ENCODE results near the gene DGCR2.
"Not testable (repeated sequence)": the region's sequence is repeated elsewhere in the genome, so short reads cannot be mapped to it uniquely, and the experiment has no call there.

DGCR2 gene

GRCh38 chr22:19024956-19025489 lies 97.2 kb downstream of the DGCR2 start:
- DNase-seq: not testable (repeated sequence)

- DNase-seq: not testable (repeated sequence)
Observed at GRCh38 chr22:19023931-19024330, 98.3 kb downstream of the DGCR2 start.

- no peak for DNase-seq
Observed at GRCh38 chr22:19022755-19023154, 99.5 kb downstream of the DGCR2 start.

DNA sequence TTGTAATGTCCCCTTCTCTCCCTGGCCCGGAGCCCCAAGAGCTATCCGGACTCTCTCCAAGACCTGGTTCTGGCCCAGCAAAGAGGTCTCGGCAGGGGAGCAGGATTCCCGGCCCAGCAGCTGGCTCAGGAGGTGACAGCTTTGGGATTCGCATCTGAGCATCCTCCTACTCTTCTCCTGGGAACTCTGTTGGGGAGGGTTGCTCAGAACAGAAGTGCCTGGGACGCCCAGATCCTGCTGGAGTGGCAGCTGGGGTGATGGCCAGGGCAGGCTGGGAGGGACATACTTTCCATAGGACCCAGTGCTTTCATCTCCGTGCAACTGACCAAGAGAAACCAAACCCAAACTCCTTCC lies 102.6 kb downstream of the DGCR2 start:
- no peak for DNase-seq

DNA sequence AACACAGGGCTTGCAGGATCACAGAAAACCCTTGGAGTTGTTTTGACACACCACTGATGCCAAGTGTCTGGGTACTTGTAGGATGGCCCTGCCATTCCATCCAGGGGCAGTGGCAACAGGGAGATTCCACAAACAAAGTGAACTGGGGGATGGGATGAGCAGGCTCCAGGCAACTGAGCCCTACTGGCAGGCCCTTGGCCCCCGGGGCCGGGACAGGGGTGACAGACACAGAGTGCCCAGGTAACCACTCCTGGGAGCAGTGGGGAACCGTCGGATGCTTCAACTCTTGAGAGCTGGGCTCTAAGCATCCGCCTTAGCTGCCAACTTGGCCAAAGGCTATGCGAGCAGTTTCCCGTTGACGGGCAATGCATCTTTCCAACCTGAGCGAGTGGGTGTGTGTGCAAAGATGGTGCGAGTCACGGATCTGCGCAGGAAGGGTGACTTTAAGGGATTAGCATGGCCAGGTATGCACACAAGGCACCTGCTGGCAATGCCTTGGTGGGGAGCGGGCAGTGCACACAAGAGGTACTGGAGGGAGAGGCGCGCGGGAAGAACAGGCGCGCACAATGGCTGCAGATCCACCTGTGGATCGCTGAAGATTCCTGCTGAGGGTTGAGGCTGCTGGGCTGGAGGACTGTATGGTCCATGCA lies 103.1 kb downstream of the DGCR2 start:
- DNase-seq: no peak

GRCh38 chr22:19018256-19018655 lies 104.0 kb downstream of the DGCR2 start:
- DNase-seq: no peak

- no peak for DNase-seq
Observed at GRCh38 chr22:19016081-19016766, 106.0 kb downstream of the DGCR2 start.

GRCh38 chr22:19014886-19015285 lies 107.3 kb downstream of the DGCR2 start:
- DNase-seq: no peak

- DNase-seq: not testable (repeated sequence)
Observed at GRCh38 chr22:19013881-19014598, 108.2 kb downstream of the DGCR2 start.

DNA sequence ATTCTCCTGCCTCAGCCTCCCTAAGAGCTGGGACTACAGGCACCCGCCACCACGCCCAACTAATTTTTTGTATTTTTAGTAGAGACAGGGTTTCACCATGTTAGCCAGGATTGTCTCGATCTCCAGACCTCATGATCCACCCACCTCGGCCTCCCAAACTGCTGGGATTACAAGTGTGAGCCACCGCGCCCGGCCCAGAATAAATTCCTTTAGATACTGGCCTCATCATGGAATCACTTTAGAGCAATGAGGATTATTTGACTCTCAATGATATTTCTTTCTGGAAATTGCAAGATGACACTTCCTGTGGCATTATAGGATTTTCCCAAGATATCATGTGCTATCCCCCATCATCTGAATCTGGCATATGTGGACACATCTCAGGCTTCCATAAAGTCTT lies 108.8 kb downstream of the DGCR2 start:
- DNase-seq: not testable (repeated sequence)

GRCh38 chr22:19012308-19012986 lies 109.8 kb downstream of the DGCR2 start:
- DNase-seq: no peak

DNA sequence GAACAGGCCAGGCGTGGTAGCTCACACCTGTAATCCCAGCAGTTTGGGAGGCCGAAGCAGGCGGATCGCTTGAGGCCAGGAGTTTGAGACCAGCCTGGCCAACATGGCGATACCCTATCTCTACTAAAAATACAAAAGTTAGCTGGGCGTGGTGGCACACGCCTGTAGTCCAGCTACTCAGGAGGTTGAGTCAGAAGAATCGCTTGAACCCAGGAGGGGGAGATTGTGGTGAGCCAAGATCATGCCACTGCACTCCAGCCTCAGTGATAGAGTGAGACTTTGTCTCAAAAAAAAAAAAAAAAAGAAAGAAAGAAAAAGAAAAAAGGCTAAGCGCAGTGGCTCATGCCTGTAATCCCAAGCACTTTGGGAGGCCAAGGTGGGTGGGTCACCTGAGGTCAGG lies 110.6 kb downstream of the DGCR2 start:
- DNase-seq: not testable (repeated sequence)

DNA sequence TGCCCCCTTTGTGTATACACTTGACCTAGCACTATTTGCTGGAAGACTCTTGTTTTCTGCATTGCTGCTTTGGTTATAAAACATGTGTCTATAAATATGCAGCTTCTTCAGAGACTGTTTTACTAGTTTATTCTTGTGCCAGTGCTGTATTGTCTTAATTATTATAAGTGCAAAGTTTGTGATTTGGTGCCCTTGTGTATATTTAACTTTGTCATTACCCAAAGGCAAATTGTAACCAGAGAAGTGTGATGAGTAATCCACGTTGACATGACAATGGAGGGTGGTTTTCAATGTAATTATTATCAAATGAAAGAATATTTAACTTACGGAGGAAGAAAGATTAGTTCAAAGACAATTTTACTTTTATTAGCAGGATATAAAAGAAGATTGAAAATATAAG lies 111.1 kb downstream of the DGCR2 start:
- no peak for DNase-seq

- no peak for DNase-seq
Observed at GRCh38 chr22:19005905-19006304, 116.3 kb downstream of the DGCR2 start.

DNA sequence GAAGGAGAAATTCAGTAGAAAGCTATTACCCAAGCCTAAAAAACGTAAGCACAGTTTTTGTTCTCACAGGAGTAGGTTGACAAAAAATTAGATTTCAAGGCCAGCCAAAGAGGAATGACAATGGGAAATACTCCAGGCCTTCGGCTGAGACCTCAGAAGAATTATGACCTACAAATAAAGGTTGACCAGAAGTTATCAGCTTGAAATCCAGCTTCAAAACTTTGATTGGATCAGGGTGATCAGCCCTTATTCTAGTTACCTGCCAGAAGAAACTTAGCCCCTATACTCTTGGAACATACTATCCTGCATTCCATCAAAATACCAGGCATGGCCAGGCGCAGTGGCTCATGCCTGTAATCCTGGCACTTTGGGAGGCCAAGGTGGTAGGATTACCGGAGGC lies 117.7 kb downstream of the DGCR2 start:
- no peak for DNase-seq

DNA sequence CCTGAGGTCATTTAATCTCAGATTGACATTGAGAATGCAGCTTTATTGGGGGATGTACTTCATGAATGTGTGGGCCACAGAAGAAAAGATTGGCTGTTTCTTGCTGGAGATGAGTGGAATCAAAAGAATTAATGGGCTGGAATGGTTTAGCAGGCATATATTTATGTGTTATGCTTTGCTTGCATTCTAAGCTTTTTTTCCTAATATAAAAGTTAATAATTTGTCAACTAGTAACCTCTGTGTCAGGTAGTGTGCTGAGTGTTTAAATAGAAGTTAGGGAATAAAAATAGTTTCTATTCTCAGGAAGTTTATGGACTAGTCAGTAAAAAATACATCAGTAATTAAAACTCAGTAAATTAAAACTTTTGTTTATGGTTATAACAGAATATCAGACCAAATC lies 118.7 kb downstream of the DGCR2 start:
- no peak for DNase-seq

DNA sequence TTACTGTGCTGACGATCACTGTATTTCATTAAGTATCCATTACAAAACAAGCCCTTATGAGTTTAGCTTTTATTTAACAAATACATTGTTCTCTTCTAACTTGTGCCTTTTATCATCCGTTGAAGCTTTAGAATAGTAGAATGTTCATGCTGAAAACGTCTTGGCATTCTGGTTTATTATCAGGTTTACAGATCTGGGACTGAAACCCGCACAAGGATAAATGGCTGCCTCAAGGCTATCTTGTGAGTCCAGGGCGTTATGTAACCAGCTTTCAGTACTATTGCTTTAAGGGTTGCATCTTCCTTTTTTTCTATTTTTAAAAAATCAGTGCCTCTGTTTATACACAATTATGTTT lies 119.6 kb downstream of the DGCR2 start:
- no peak for DNase-seq

DNA sequence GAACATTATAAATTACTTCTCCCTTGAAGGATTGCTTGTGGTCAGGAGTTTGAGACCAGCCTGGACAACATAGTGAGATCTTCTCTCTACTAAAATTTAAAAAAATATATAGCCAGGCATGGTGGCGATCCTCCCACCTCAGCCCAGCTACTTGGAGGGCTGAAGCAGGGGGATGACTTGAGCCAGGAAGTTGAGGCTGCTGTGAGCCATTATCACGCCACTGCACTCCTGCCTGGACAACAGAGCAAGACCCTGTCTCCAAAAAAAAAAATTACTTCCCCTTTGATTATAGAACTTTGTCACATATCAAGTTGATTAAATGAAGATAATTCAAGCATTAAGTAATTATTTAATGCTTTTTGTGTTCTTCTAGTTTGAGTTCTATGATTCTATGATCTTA lies 121.0 kb downstream of the DGCR2 start:
- no peak for DNase-seq

GRCh38 chr22:19000106-19000505 lies 122.1 kb downstream of the DGCR2 start:
- not testable (repeated sequence) for DNase-seq

- DNase-seq: no peak
Observed at GRCh38 chr22:18999416-18999815, 122.8 kb downstream of the DGCR2 start.

DNA sequence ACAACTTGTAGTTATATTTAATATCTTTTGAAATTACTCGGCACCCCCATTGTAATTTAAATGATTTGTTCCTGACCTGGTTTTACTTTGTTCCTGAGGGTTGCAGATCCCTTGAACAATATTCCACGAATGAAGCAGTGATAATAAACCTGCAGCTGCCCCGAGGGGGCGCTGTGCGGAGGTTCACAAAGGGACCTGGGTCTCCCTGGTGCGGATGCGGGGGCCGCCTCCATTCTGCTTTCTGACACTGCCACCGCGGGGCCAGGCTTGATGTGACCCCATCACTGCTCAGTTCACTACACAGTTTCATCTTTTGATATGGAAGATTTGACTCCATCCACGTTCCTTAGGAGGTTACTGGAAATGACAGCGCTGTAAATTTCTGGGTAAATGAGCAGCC lies 123.2 kb downstream of the DGCR2 start:
- no peak for DNase-seq

DNA sequence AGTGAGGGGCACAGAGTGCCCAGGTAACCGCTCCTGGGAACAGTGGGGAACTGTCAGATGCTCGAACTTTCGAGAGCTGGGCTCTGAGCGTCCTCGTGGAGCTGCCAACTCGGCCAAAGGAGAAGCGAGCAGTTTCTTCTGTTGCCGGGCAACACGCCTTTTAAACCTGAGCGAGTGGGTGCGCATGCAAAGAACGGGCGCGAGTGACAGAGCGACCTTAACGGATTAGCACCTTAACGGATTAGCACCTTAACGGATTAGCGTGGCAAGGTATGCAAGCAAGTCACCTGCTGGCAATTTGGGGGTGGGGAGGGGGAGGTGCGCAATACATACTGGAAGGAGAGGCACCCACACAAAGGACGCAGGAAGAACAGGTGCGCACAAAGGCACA lies 124.3 kb downstream of the DGCR2 start:
- DNase-seq: peak; percentile 49

DNA sequence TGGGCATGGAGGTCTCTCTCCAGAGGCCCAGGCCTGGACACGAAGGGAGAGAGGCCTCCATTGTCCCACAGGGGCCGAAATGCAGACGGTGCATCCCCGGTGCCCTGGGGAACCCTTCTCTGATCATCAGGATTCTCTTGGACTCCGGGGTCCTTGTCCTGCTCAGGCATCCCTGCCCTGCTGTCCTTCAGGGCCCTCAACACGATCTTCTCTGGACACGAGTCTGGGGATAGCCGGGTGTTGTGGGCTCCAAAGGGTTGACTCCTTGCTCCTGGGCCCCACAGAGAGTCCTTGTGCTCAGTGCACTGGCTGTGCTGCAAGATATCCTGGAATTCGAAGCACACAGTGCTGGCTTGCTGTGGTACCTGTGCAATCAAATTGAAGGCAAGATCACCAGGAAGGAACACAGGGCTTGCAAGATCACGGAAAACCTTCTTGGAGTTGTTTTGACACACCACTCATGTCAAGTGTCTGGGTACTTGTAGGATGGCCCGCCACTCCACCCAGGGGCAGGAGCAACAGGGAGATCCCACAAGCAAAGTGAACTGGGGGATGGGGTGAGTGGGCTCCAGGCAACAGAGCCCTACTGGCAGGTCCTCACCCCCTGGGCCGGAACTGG lies 124.8 kb downstream of the DGCR2 start:
- DNase-seq: no peak
